Measurements from ENCODE around the gene APC2.

APC2 gene

GRCh38 chr19:1447504-1447903 lies 2.4 kb upstream of the APC2 start:
- no peak for FAIRE-seq

- no peak for FAIRE-seq
These were observed 2.0 kb upstream of the APC2 start for GRCh38 chr19:1447944-1448343.

- no peak for FAIRE-seq
These were observed 1.1 kb downstream of the APC2 start for GRCh38 chr19:1450735-1451731.

GRCh38 chr19:1451916-1452801 lies 2.2 kb downstream of the APC2 start:
- no peak for FAIRE-seq

GRCh38 chr19:1452802-1453524 lies 3.0 kb downstream of the APC2 start:
- FAIRE-seq: no peak

GRCh38 chr19:1453525-1454364 lies 3.8 kb downstream of the APC2 start:
- FAIRE-seq: no peak

- no peak for FAIRE-seq
These were observed 5.0 kb downstream of the APC2 start for GRCh38 chr19:1455002-1455335.

- FAIRE-seq: peak; percentile 87
These were observed 5.6 kb downstream of the APC2 start for GRCh38 chr19:1455336-1456120.

GRCh38 chr19:1456121-1456900 lies 6.4 kb downstream of the APC2 start:
- FAIRE-seq: no peak

GRCh38 chr19:1457031-1457739 lies 7.3 kb downstream of the APC2 start:
- FAIRE-seq: no peak

- FAIRE-seq: no peak
These were observed 8.0 kb downstream of the APC2 start for GRCh38 chr19:1457892-1458291.

- no peak for FAIRE-seq
These were observed 9.6 kb downstream of the APC2 start for GRCh38 chr19:1459479-1459878.

GRCh38 chr19:1460033-1460995 lies 10.4 kb downstream of the APC2 start:
- no peak for FAIRE-seq

- FAIRE-seq: no peak
These were observed 11.9 kb downstream of the APC2 start for GRCh38 chr19:1461862-1462261.

- FAIRE-seq: no peak
These were observed 15.5 kb downstream of the APC2 start for GRCh38 chr19:1465191-1466016.

GRCh38 chr19:1466018-1466460 lies 16.1 kb downstream of the APC2 start:
- no peak for FAIRE-seq

GRCh38 chr19:1466461-1467214 lies 16.7 kb downstream of the APC2 start:
- no peak for FAIRE-seq

All from G401.6 (cell line).